Fibroblast of lung (primary cell): ENCODE data around the gene QPCT. TPM values are rescaled to one million over a fixed set of nuclear protein-coding genes. Genes with fewer than 3 reads are reported as not detected.
"Not testable (repeated sequence)": the region's sequence is repeated elsewhere in the genome, so short reads cannot be mapped to it uniquely, and the experiment has no call there.

Experiments used
- DNase-seq, 2 donors: peaks; one replicate each; pipeline versions ENCODE4 v3.0.0 to v3.0.0-alpha.2; 2010; ENCODE audit warnings: low read depth in 2 of 2
- H2AFZ ChIP-seq: 2 replicates; pipeline ENCODE4 v1.5.1; 2012; ENCODE audit warnings: low read length, control low read depth, inconsistent platforms
- H3K27ac ChIP-seq: 2 replicates; pipeline ENCODE4 v1.5.1; 2011; ENCODE audit warnings: low read length, control low read depth; ENCODE audit not compliant: insufficient read depth
- H3K27me3 ChIP-seq: 2 replicates; pipeline ENCODE4 v1.5.1; 2011; ENCODE audit warnings: mild to moderate bottlenecking, low read length; ENCODE audit not compliant: control insufficient read depth, insufficient read depth
- H3K36me3 ChIP-seq: 2 replicates; pipeline ENCODE4 v1.5.1; 2011; ENCODE audit warnings: low read length; ENCODE audit not compliant: control insufficient read depth, insufficient read depth
- H3K4me1 ChIP-seq: 2 replicates; pipeline ENCODE4 v1.5.1; 2011; ENCODE audit warnings: low read length; ENCODE audit not compliant: control insufficient read depth, insufficient read depth; ENCODE audit errors: extremely low read depth
- H3K4me2 ChIP-seq: 2 replicates; pipeline ENCODE4 v1.5.1; 2011; ENCODE audit warnings: low read length, control low read depth; ENCODE audit not compliant: insufficient read depth; ENCODE audit errors: extremely low read depth
- H3K4me3 ChIP-seq, 4 experiments: fragments of 200-600 bp in 1 of 4; sonication (generic) in 1 of 4; replicated peaks in 1 of 4; 2 replicates each; pipeline ENCODE4 v1.5.1; 2011 to 2016; ENCODE audit warnings: low read length in 4 of 4, low read depth in 3 of 4, mild to moderate bottlenecking in 3 of 4, control low read depth in 2 of 4, inconsistent platforms in 1 of 4, mixed read lengths in 1 of 4; ENCODE audit not compliant: insufficient read depth in 1 of 4; ENCODE audit errors: control extremely low read depth in 1 of 4
- H3K79me2 ChIP-seq: 2 replicates; pipeline ENCODE4 v1.5.1; 2012; ENCODE audit warnings: mild to moderate bottlenecking, low read length, inconsistent platforms; ENCODE audit not compliant: control insufficient read depth, insufficient read depth
- H3K9ac ChIP-seq: 2 replicates; pipeline ENCODE4 v1.5.1; 2011; ENCODE audit warnings: mild to moderate bottlenecking, low read length, control low read depth; ENCODE audit not compliant: insufficient read depth
- H3K9me3 ChIP-seq: 2 replicates; pipeline ENCODE4 v1.5.1; 2012; ENCODE audit warnings: low read depth, low read length; ENCODE audit not compliant: control insufficient read depth, insufficient read depth
- H4K20me1 ChIP-seq: 2 replicates; pipeline ENCODE4 v1.5.1; 2011; ENCODE audit warnings: low read length; ENCODE audit not compliant: control insufficient read depth, insufficient read depth; ENCODE audit errors: extremely low read depth
- CTCF ChIP-seq, 2 donors: IDR thresholded peaks in 1 of 2; conservative IDR thresholded peaks in 1 of 2; 1 replicate in 1 of 2; 2 replicates in 1 of 2; pipeline ENCODE4 v1.5.1; 2011 to 2012; ENCODE audit warnings: low read length in 2 of 2, control low read depth in 1 of 2, inconsistent platforms in 1 of 2, low read depth in 1 of 2, mild to moderate bottlenecking in 1 of 2
- EZH2 ChIP-seq: IDR thresholded peaks from 2 replicates; pipeline ENCODE4 v1.5.1; 2012; ENCODE audit warnings: low read length, control low read depth, mild to moderate bottlenecking; ENCODE audit errors: missing control alignments
- polyA plus RNA-seq, 2 donors: library from polyadenylated mRNA; depleted of rRNA in 1 of 2; stranded (reverse) in 1 of 2; unstranded in 1 of 2; fragments of >200 nt; gene quantifications; 2 replicates each; pipeline ENCODE4 v1.2.1, GENCODE V29; 2011 to 2012; ENCODE audit warnings: missing spikeins in 1 of 2
- total RNA-seq: library from RNA; depleted of rRNA; stranded (reverse); fragments of >200 nt; gene quantifications from 2 replicates; pipeline ENCODE4 v1.2.1, GENCODE V29; 2014

QPCT gene
- total and polyA plus RNA-seq, 2 donors (not counting 1 experiment from before 2014, with no cell fraction given), result 6.1 to 8.4 TPM

GRCh38 chr2:37377187-37377532, 32.7 kb downstream of the QPCT start:
- peak; percentile 83 to 88 for DNase-seq
- Histone ChIP-seq H3K27me3 (no peaks in the 10 kb centered on the region), H3K9me3 (no peaks in the 10 kb centered on the region), H3K4me2 (peak overlapping the region; percentile 68), H3K27ac (peak overlapping the region; percentile 5), H3K36me3 (no peaks in the 10 kb centered on the region), H3K4me1 (peaks cover 4% of the 10 kb centered on the region), H2AFZ (no peak overlapping the region), H4K20me1 (no peaks in the 10 kb centered on the region), H3K4me3 (peak overlapping the region in 2 of 4 experiments; percentile 15 to 38), H3K79me2 (no peaks in the 10 kb centered on the region), H3K9ac (no peak overlapping the region)
- no peak for TF ChIP-seq CTCF (conservative IDR thresholded peaks at IDR 0.05 in 1 of 2, IDR thresholded peaks at IDR 0.05 in 1 of 2; ENCODE audit: low read depth in 1 of 2, low read length in 2 of 2)
- no peak for TF ChIP-seq EZH2

GRCh38 chr2:37378411-37378810, 34.0 kb downstream of the QPCT start:
- Histone ChIP-seq H3K27me3 (no peaks in the 10 kb centered on the region), H3K27ac (no peak overlapping the region), H4K20me1 (no peaks in the 10 kb centered on the region), H3K36me3 (no peaks in the 10 kb centered on the region), H3K4me1 (peaks cover 4% of the 10 kb centered on the region), H3K79me2 (no peaks in the 10 kb centered on the region), H3K9ac (no peak overlapping the region), H3K4me2 (no peak overlapping the region), H2AFZ (no peak overlapping the region), H3K4me3 (no peak overlapping the region), H3K9me3 (no peaks in the 10 kb centered on the region)
- no peak for TF ChIP-seq EZH2
- no peak for TF ChIP-seq CTCF (conservative IDR thresholded peaks at IDR 0.05 in 1 of 2, IDR thresholded peaks at IDR 0.05 in 1 of 2; ENCODE audit: low read depth in 1 of 2, low read length in 2 of 2)
- peak; percentile 62 to 95 for DNase-seq

GRCh38 chr2:37379881-37380296, 35.5 kb downstream of the QPCT start:
- no peak overlapping the region for H2AFZ ChIP-seq

GRCh38 chr2:37380787-37381186, 36.4 kb downstream of the QPCT start:
- H3K4me2 ChIP-seq, DNase-seq, H4K20me1 ChIP-seq, H3K79me2 ChIP-seq, H3K4me1 ChIP-seq, H3K9ac ChIP-seq, H3K27ac ChIP-seq, H3K4me3 ChIP-seq, H3K36me3 ChIP-seq, H3K9me3 ChIP-seq, H3K27me3 ChIP-seq, H2AFZ ChIP-seq: not testable (repeated sequence)

More at GRCh38 chr2:37379881-37380296, 35.5 kb downstream of the QPCT start:
- TF ChIP-seq CTCF (conservative IDR thresholded peaks at IDR 0.05 in 1 of 2, IDR thresholded peaks at IDR 0.05 in 1 of 2; ENCODE audit: low read depth in 1 of 2, low read length in 2 of 2) (no peak), EZH2 (no peak)
- H3K27me3 ChIP-seq, result no peaks in the 10 kb centered on the region
- H4K20me1 ChIP-seq, result no peaks in the 10 kb centered on the region
- H3K9me3 ChIP-seq, result no peaks in the 10 kb centered on the region
- H3K4me1 ChIP-seq, result peaks cover 4% of the 10 kb centered on the region
- DNase-seq, result peak in 1 of 2 donors; percentile 36
- H3K9ac ChIP-seq, result no peak overlapping the region
- H3K36me3 ChIP-seq, result no peaks in the 10 kb centered on the region
- H3K4me3 ChIP-seq, result no peak overlapping the region
- H3K79me2 ChIP-seq, result no peaks in the 10 kb centered on the region
- H3K27ac ChIP-seq, result no peak overlapping the region
- no peak overlapping the region for H3K4me2 ChIP-seq

- H3K4me2 ChIP-seq, H3K4me1 ChIP-seq, H3K79me2 ChIP-seq, H3K27me3 ChIP-seq, H3K4me3 ChIP-seq, H3K27ac ChIP-seq, H3K9me3 ChIP-seq, H3K36me3 ChIP-seq, H4K20me1 ChIP-seq, H2AFZ ChIP-seq, H3K9ac ChIP-seq: not testable (repeated sequence)
- DNase-seq, result peak; percentile 55 to 74
Observed at GRCh38 chr2:37384261-37384660, 39.8 kb downstream of the QPCT start.
